ENCODE measurements around the gene LRCH1.

LRCH1 gene

GRCh38 chr13:46775385-46776107, 222.6 kb downstream of the LRCH1 start:
- Histone ChIP-seq H3K9me3 (ENCODE audit: low read length) (no peaks in the 10 kb centered on the region), H2AFZ (ENCODE audit: low read depth, low read length) (no peak overlapping the region), H3K36me3 (ENCODE audit: insufficient read depth, low read length) (peaks cover 80% of the 10 kb centered on the region), H3K27me3 (ENCODE audit: insufficient read depth, low read length) (no peaks in the 10 kb centered on the region), H3K4me3 (ENCODE audit: low read length) (no peak overlapping the region), H3K4me1 (ENCODE audit: insufficient read depth, low read length) (no peaks in the 10 kb centered on the region)

- Histone ChIP-seq H3K4me1 (ENCODE audit: insufficient read depth, low read length) (no peaks in the 10 kb centered on the region), H2AFZ (ENCODE audit: low read depth, low read length) (no peak overlapping the region), H3K36me3 (ENCODE audit: insufficient read depth, low read length) (peaks cover 84% of the 10 kb centered on the region), H3K27me3 (ENCODE audit: insufficient read depth, low read length) (no peaks in the 10 kb centered on the region), H3K9me3 (ENCODE audit: low read length) (no peaks in the 10 kb centered on the region), H3K4me3 (ENCODE audit: low read length) (no peak overlapping the region)
Measured at GRCh38 chr13:46778095-46778494, 225.1 kb downstream of the LRCH1 start.

- no peak overlapping the region for H3K4me3 ChIP-seq (ENCODE audit: low read length)
- no peaks in the 10 kb centered on the region for H3K9me3 ChIP-seq (ENCODE audit: low read length)
- H2AFZ ChIP-seq (ENCODE audit: low read depth, low read length), result no peak overlapping the region
- H3K27me3 ChIP-seq (ENCODE audit: insufficient read depth, low read length), result no peaks in the 10 kb centered on the region
- peaks cover 85% of the 10 kb centered on the region for H3K36me3 ChIP-seq (ENCODE audit: insufficient read depth, low read length)
- H3K4me1 ChIP-seq (ENCODE audit: insufficient read depth, low read length), result no peaks in the 10 kb centered on the region
Measured at GRCh38 chr13:46778890-46779289, 225.9 kb downstream of the LRCH1 start.

GRCh38 chr13:46782066-46782465, 229.1 kb downstream of the LRCH1 start:
- H3K27me3 ChIP-seq (ENCODE audit: insufficient read depth, low read length), result no peaks in the 10 kb centered on the region
- H3K36me3 ChIP-seq (ENCODE audit: insufficient read depth, low read length), result peaks cover 87% of the 10 kb centered on the region
- no peaks in the 10 kb centered on the region for H3K9me3 ChIP-seq (ENCODE audit: low read length)
- no peak overlapping the region for H2AFZ ChIP-seq (ENCODE audit: low read depth, low read length)
- H3K4me1 ChIP-seq (ENCODE audit: insufficient read depth, low read length), result no peaks in the 10 kb centered on the region
- H3K4me3 ChIP-seq (ENCODE audit: low read length), result no peak overlapping the region

GRCh38 chr13:46782691-46783090, 229.7 kb downstream of the LRCH1 start:
- no peak overlapping the region for H2AFZ ChIP-seq (ENCODE audit: low read depth, low read length)
- H3K9me3 ChIP-seq (ENCODE audit: low read length), result no peaks in the 10 kb centered on the region
- peaks cover 85% of the 10 kb centered on the region for H3K36me3 ChIP-seq (ENCODE audit: insufficient read depth, low read length)
- no peaks in the 10 kb centered on the region for H3K27me3 ChIP-seq (ENCODE audit: insufficient read depth, low read length)
- no peak overlapping the region for H3K4me3 ChIP-seq (ENCODE audit: low read length)
- H3K4me1 ChIP-seq (ENCODE audit: insufficient read depth, low read length), result no peaks in the 10 kb centered on the region

- Histone ChIP-seq H3K4me3 (ENCODE audit: low read length) (no peak overlapping the region), H3K9me3 (ENCODE audit: low read length) (no peaks in the 10 kb centered on the region), H3K27me3 (ENCODE audit: insufficient read depth, low read length) (no peaks in the 10 kb centered on the region), H2AFZ (ENCODE audit: low read depth, low read length) (no peak overlapping the region), H3K36me3 (ENCODE audit: insufficient read depth, low read length) (peaks cover 88% of the 10 kb centered on the region), H3K4me1 (ENCODE audit: insufficient read depth, low read length) (no peaks in the 10 kb centered on the region)
Measured at GRCh38 chr13:46783504-46783903, 230.5 kb downstream of the LRCH1 start.

- peaks cover 18% of the 10 kb centered on the region for H3K36me3 ChIP-seq (ENCODE audit: insufficient read depth, low read length)
- no peaks in the 10 kb centered on the region for H3K27me3 ChIP-seq (ENCODE audit: insufficient read depth, low read length)
- no peak overlapping the region for H2AFZ ChIP-seq (ENCODE audit: low read depth, low read length)
- no peaks in the 10 kb centered on the region for H3K9me3 ChIP-seq (ENCODE audit: low read length)
- no peak overlapping the region for H3K4me3 ChIP-seq (ENCODE audit: low read length)
- H3K4me1 ChIP-seq (ENCODE audit: insufficient read depth, low read length), result peaks cover 5% of the 10 kb centered on the region
Measured at GRCh38 chr13:46795321-46795720, 242.4 kb downstream of the LRCH1 start.

DNA sequence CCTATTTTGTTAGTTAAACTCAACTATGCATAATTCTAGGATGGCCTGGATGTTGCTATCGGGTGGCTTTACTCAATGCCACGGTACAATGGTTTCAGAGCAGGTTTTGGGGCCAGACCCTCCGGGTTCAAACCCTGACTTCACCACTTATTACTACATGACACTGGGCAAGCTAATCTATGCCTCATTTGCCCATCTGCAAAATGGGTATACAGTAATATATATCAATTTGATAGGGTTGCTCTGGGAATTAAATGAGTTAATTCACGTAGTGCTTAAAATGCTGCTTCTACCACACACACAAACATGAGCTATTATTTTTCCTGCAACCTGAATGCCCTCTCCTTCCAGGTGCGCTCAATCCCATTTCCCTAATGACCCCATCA, 243.2 kb downstream of the LRCH1 start:
- no peaks in the 10 kb centered on the region for H3K9me3 ChIP-seq (ENCODE audit: low read length)
- H3K4me1 ChIP-seq (ENCODE audit: insufficient read depth, low read length), result peaks cover 5% of the 10 kb centered on the region
- peak overlapping the region; percentile 82 for H2AFZ ChIP-seq (ENCODE audit: low read depth, low read length)
- peak overlapping the region; percentile 75 for H3K4me3 ChIP-seq (ENCODE audit: low read length)
- H3K36me3 ChIP-seq (ENCODE audit: insufficient read depth, low read length), result peaks cover 10% of the 10 kb centered on the region
- H3K27me3 ChIP-seq (ENCODE audit: insufficient read depth, low read length), result no peaks in the 10 kb centered on the region

GRCh38 chr13:46796515-46797474, 243.8 kb downstream of the LRCH1 start, which contains the start of gene ESD:
ESD (minus strand) TSS chr13:46797161; CDS start chr13:46791413, 5,748 bp downstream.
- no peaks in the 10 kb centered on the region for H3K9me3 ChIP-seq (ENCODE audit: low read length)
- peaks cover 4% of the 10 kb centered on the region for H3K36me3 ChIP-seq (ENCODE audit: insufficient read depth, low read length)
- H3K27me3 ChIP-seq (ENCODE audit: insufficient read depth, low read length), result no peaks in the 10 kb centered on the region
- peaks cover 5% of the 10 kb centered on the region for H3K4me1 ChIP-seq (ENCODE audit: insufficient read depth, low read length)
- H3K4me3 ChIP-seq (ENCODE audit: low read length), result peak within 1 kb of the TSS; percentile 75
- peak within 1 kb of the TSS; percentile 82 for H2AFZ ChIP-seq (ENCODE audit: low read depth, low read length)

GRCh38 chr13:46797501-46798237, 244.7 kb downstream of the LRCH1 start:
- Histone ChIP-seq H3K4me3 (ENCODE audit: low read length) (peak overlapping the region; percentile 75), H2AFZ (ENCODE audit: low read depth, low read length) (peak overlapping the region; percentile 82), H3K36me3 (ENCODE audit: insufficient read depth, low read length) (peaks cover 4% of the 10 kb centered on the region), H3K9me3 (ENCODE audit: low read length) (no peaks in the 10 kb centered on the region), H3K4me1 (ENCODE audit: insufficient read depth, low read length) (peaks cover 5% of the 10 kb centered on the region), H3K27me3 (ENCODE audit: insufficient read depth, low read length) (no peaks in the 10 kb centered on the region)

- no peaks in the 10 kb centered on the region for H3K27me3 ChIP-seq (ENCODE audit: insufficient read depth, low read length)
- no peaks in the 10 kb centered on the region for H3K36me3 ChIP-seq (ENCODE audit: insufficient read depth, low read length)
- no peak overlapping the region for H2AFZ ChIP-seq (ENCODE audit: low read depth, low read length)
- H3K9me3 ChIP-seq (ENCODE audit: low read length), result no peaks in the 10 kb centered on the region
- no peak overlapping the region for H3K4me3 ChIP-seq (ENCODE audit: low read length)
- H3K4me1 ChIP-seq (ENCODE audit: insufficient read depth, low read length), result peaks cover 5% of the 10 kb centered on the region
Measured at GRCh38 chr13:46799139-46799538, 246.2 kb downstream of the LRCH1 start.

- peaks cover 3% of the 10 kb centered on the region for H3K27me3 ChIP-seq (ENCODE audit: insufficient read depth, low read length)
- no peak overlapping the region for H2AFZ ChIP-seq (ENCODE audit: low read depth, low read length)
- peaks cover 3% of the 10 kb centered on the region for H3K4me1 ChIP-seq (ENCODE audit: insufficient read depth, low read length)
- H3K4me3 ChIP-seq (ENCODE audit: low read length), result no peak overlapping the region
- H3K36me3 ChIP-seq (ENCODE audit: insufficient read depth, low read length), result no peaks in the 10 kb centered on the region
- no peaks in the 10 kb centered on the region for H3K9me3 ChIP-seq (ENCODE audit: low read length)
Measured at GRCh38 chr13:46801858-46802257, 248.9 kb downstream of the LRCH1 start.

Measured in neuron (in vitro differentiated cells).